Activated T-helper 17 cell treated with anti-CD3 and anti-CD28 coated beads, Interleukin-2, amount 50 U/mL, for 72 hours (primary cell): ENCODE measurements around the gene TXNDC17. TPM values are rescaled to one million over a fixed set of nuclear protein-coding genes. Genes with fewer than 3 reads are reported as not detected.
A peak's percentile ranks its signal among the peaks of the same experiment; 100 is the strongest.

Experiments used
- ATAC-seq: fragments of 150-1000 bp; cut with Tn5 transposase; replicated peaks from 2 replicates; pipeline ENCODE4 v1.10.0; 2021; ENCODE audit warnings: mild to moderate bottlenecking, moderate library complexity
- H3K27ac Mint-ChIP-seq: one replicate; pipeline ENCODE4 v1.8.0; 2022; ENCODE audit warnings: mixed read lengths
- H3K27me3 Mint-ChIP-seq: one replicate; pipeline ENCODE4 v1.8.0; 2022; ENCODE audit warnings: mixed read lengths
- H3K36me3 Mint-ChIP-seq: one replicate; pipeline ENCODE4 v1.8.0; 2022; ENCODE audit warnings: low read depth, mild to moderate bottlenecking, mixed read lengths
- H3K4me1 Mint-ChIP-seq: one replicate; pipeline ENCODE4 v1.8.0; 2022; ENCODE audit warnings: mixed read lengths
- H3K4me3 Mint-ChIP-seq: one replicate; pipeline ENCODE4 v1.8.0; 2022; ENCODE audit warnings: mild to moderate bottlenecking, mixed read lengths
- H3K9me3 Mint-ChIP-seq: one replicate; pipeline ENCODE4 v1.8.0; 2022; ENCODE audit warnings: mixed read lengths
- total RNA-seq, 2 donors: library from RNA; stranded (reverse); gene quantifications; one replicate each; pipeline ENCODE4 v1.2.3, GENCODE V29; 2022

TXNDC17 gene
- total RNA-seq, 2 donors from 2014 or later = 114 to 160 TPM

GRCh38 chr17:6623941-6624340 is 16.9 kb upstream of the TXNDC17 start:
- no peak overlapping the region for H3K27ac Mint-ChIP-seq
- no peaks in the 10 kb centered on the region for H3K27me3 Mint-ChIP-seq
- no peaks in the 10 kb centered on the region for H3K9me3 Mint-ChIP-seq
- no peak for ATAC-seq
- H3K4me1 Mint-ChIP-seq = no peaks in the 10 kb centered on the region
- no peak overlapping the region for H3K4me3 Mint-ChIP-seq
- H3K36me3 Mint-ChIP-seq = peaks cover 90% of the 10 kb centered on the region

GRCh38 chr17:6626616-6627015 is 14.2 kb upstream of the TXNDC17 start:
- Mint-ChIP-seq H3K36me3 (peaks cover 87% of the 10 kb centered on the region), H3K4me1 (peaks cover 9% of the 10 kb centered on the region), H3K27ac (no peak overlapping the region), H3K4me3 (no peak overlapping the region), H3K27me3 (no peaks in the 10 kb centered on the region), H3K9me3 (no peaks in the 10 kb centered on the region)
- no peak for ATAC-seq

GRCh38 chr17:6627019-6627418 is 13.8 kb upstream of the TXNDC17 start:
- ATAC-seq = no peak
- Mint-ChIP-seq H3K27ac (no peak overlapping the region), H3K4me1 (peaks cover 9% of the 10 kb centered on the region), H3K4me3 (no peak overlapping the region), H3K27me3 (no peaks in the 10 kb centered on the region), H3K9me3 (no peaks in the 10 kb centered on the region), H3K36me3 (peaks cover 86% of the 10 kb centered on the region)

- peaks cover 88% of the 10 kb centered on the region for H3K36me3 Mint-ChIP-seq
- H3K4me3 Mint-ChIP-seq = no peak overlapping the region
- H3K27me3 Mint-ChIP-seq = no peaks in the 10 kb centered on the region
- H3K4me1 Mint-ChIP-seq = peaks cover 9% of the 10 kb centered on the region
- no peak overlapping the region for H3K27ac Mint-ChIP-seq
- ATAC-seq = no peak
- no peaks in the 10 kb centered on the region for H3K9me3 Mint-ChIP-seq
These were observed 10.5 kb upstream of the TXNDC17 start for GRCh38 chr17:6630390-6630789.

GRCh38 chr17:6632530-6632929 is 8.3 kb upstream of the TXNDC17 start:
- Mint-ChIP-seq H3K27ac (no peak overlapping the region), H3K9me3 (no peaks in the 10 kb centered on the region), H3K4me1 (peaks cover 9% of the 10 kb centered on the region), H3K36me3 (peaks cover 72% of the 10 kb centered on the region), H3K4me3 (no peak overlapping the region), H3K27me3 (no peaks in the 10 kb centered on the region)
- ATAC-seq = no peak

- H3K27me3 Mint-ChIP-seq = no peaks in the 10 kb centered on the region
- ATAC-seq = no peak
- peaks cover 65% of the 10 kb centered on the region for H3K36me3 Mint-ChIP-seq
- H3K4me3 Mint-ChIP-seq = no peak overlapping the region
- H3K27ac Mint-ChIP-seq = no peak overlapping the region
- H3K4me1 Mint-ChIP-seq = peaks cover 14% of the 10 kb centered on the region
- no peaks in the 10 kb centered on the region for H3K9me3 Mint-ChIP-seq
These were observed 7.6 kb upstream of the TXNDC17 start for GRCh38 chr17:6633263-6633662.

GRCh38 chr17:6636105-6636504 is 4.8 kb upstream of the TXNDC17 start:
- H3K27ac Mint-ChIP-seq = no peak overlapping the region
- H3K27me3 Mint-ChIP-seq = no peaks in the 10 kb centered on the region
- H3K4me3 Mint-ChIP-seq = no peak overlapping the region
- no peak for ATAC-seq
- H3K9me3 Mint-ChIP-seq = no peaks in the 10 kb centered on the region
- peaks cover 10% of the 10 kb centered on the region for H3K4me1 Mint-ChIP-seq
- H3K36me3 Mint-ChIP-seq = peaks cover 48% of the 10 kb centered on the region

- peaks cover 6% of the 10 kb centered on the region for H3K4me1 Mint-ChIP-seq
- no peak for ATAC-seq
- H3K27ac Mint-ChIP-seq = no peak overlapping the region
- H3K9me3 Mint-ChIP-seq = no peaks in the 10 kb centered on the region
- no peak overlapping the region for H3K4me3 Mint-ChIP-seq
- no peaks in the 10 kb centered on the region for H3K27me3 Mint-ChIP-seq
- peaks cover 48% of the 10 kb centered on the region for H3K36me3 Mint-ChIP-seq
These were observed 4.0 kb upstream of the TXNDC17 start for GRCh38 chr17:6636616-6637457.

GRCh38 chr17:6637458-6637840 is 3.4 kb upstream of the TXNDC17 start:
- Mint-ChIP-seq H3K27ac (peak overlapping the region; percentile 64), H3K4me1 (peaks cover 9% of the 10 kb centered on the region), H3K4me3 (no peak overlapping the region), H3K9me3 (no peaks in the 10 kb centered on the region), H3K36me3 (peaks cover 48% of the 10 kb centered on the region), H3K27me3 (no peaks in the 10 kb centered on the region)
- no peak for ATAC-seq

- peaks cover 14% of the 10 kb centered on the region for H3K4me1 Mint-ChIP-seq
- peak overlapping the region; percentile 99 for H3K4me3 Mint-ChIP-seq
- H3K27ac Mint-ChIP-seq = peak overlapping the region; percentile 98
- H3K27me3 Mint-ChIP-seq = no peaks in the 10 kb centered on the region
- H3K9me3 Mint-ChIP-seq = no peaks in the 10 kb centered on the region
- no peak for ATAC-seq
- peaks cover 48% of the 10 kb centered on the region for H3K36me3 Mint-ChIP-seq
These were observed 2.6 kb upstream of the TXNDC17 start for GRCh38 chr17:6638046-6638908.

- Mint-ChIP-seq H3K27me3 (no peaks in the 10 kb centered on the region), H3K36me3 (peaks cover 48% of the 10 kb centered on the region), H3K4me1 (peaks cover 23% of the 10 kb centered on the region), H3K9me3 (no peaks in the 10 kb centered on the region), H3K27ac (peak overlapping the region; percentile 98), H3K4me3 (peak overlapping the region; percentile 99)
- ATAC-seq = no peak
These were observed 1.8 kb upstream of the TXNDC17 start for GRCh38 chr17:6639014-6639585.

GRCh38 chr17:6639586-6640535 is 999 bp upstream of the TXNDC17 start:
- Mint-ChIP-seq H3K4me1 (peaks cover 30% of the 10 kb centered on the region), H3K27ac (peak overlapping the region; percentile 98), H3K27me3 (no peaks in the 10 kb centered on the region), H3K9me3 (no peaks in the 10 kb centered on the region), H3K4me3 (peak overlapping the region; percentile 99), H3K36me3 (peaks cover 48% of the 10 kb centered on the region)
- peak; percentile 25 for ATAC-seq

GRCh38 chr17:6641247-6641863 is 495 bp downstream of the TXNDC17 start:
- H3K4me1 Mint-ChIP-seq = peaks cover 36% of the 10 kb centered on the region
- no peaks in the 10 kb centered on the region for H3K27me3 Mint-ChIP-seq
- H3K9me3 Mint-ChIP-seq = no peaks in the 10 kb centered on the region
- peak; percentile 1 for ATAC-seq
- H3K36me3 Mint-ChIP-seq = peaks cover 60% of the 10 kb centered on the region
- peak overlapping the region; percentile 99 for H3K4me3 Mint-ChIP-seq
- H3K27ac Mint-ChIP-seq = peak overlapping the region; percentile 98
